Natural killer cell (primary cell): ENCODE data around the gene TOP3B. TPM values are rescaled to one million over a fixed set of nuclear protein-coding genes. Genes with fewer than 3 reads are reported as not detected.

Experiments
- ATAC-seq, 3 donors: fragments of 150-1000 bp in 2 of 3; fragments of 200-7000 bp in 1 of 3; cut with Tn5 transposase; 1 replicate in 1 of 3; 2 replicates in 2 of 3; pipeline ENCODE4 v1.10.0; 2021; ENCODE audit warnings: mild to moderate bottlenecking in 2 of 3, moderate library complexity in 2 of 3
- DNase-seq, 2 donors: peaks; one replicate each; pipeline versions ENCODE4 v3.0.0 to v3.0.0-alpha.2; 2013 to 2021; ENCODE audit warnings: mixed read lengths in 1 of 2
- H3K27ac ChIP-seq: one replicate; pipeline ENCODE4 v1.5.1; 2013; ENCODE audit warnings: mild to moderate bottlenecking, low read length
- H3K27me3 ChIP-seq: one replicate; pipeline ENCODE4 v1.6.1; 2013; ENCODE audit warnings: low read length; ENCODE audit not compliant: control insufficient read depth, insufficient read depth
- H3K36me3 ChIP-seq: one replicate; pipeline ENCODE4 v1.6.1; 2013; ENCODE audit warnings: low read length; ENCODE audit not compliant: control insufficient read depth, insufficient read depth
- H3K4me1 ChIP-seq: one replicate; pipeline ENCODE4 v1.6.1; 2013; ENCODE audit warnings: low read length; ENCODE audit not compliant: control insufficient read depth, insufficient read depth
- H3K4me3 ChIP-seq: one replicate; pipeline ENCODE4 v1.5.1; 2013; ENCODE audit warnings: low read length
- H3K9me3 ChIP-seq: one replicate; pipeline ENCODE4 v1.6.1; 2013; ENCODE audit warnings: low read length; ENCODE audit not compliant: control insufficient read depth, insufficient read depth
- H3K27ac Mint-ChIP-seq, 2 donors: one replicate each; pipeline ENCODE4 v1.8.0; 2022; ENCODE audit warnings: mild to moderate bottlenecking in 2 of 2, mixed read lengths in 2 of 2, moderate library complexity in 1 of 2
- H3K27me3 Mint-ChIP-seq, 2 donors: one replicate each; pipeline ENCODE4 v1.8.0; 2022; ENCODE audit warnings: low read depth in 2 of 2, mixed read lengths in 2 of 2
- H3K36me3 Mint-ChIP-seq: one replicate; pipeline ENCODE4 v1.8.0; 2022; ENCODE audit warnings: mixed read lengths
- H3K4me1 Mint-ChIP-seq, 2 donors: one replicate each; pipeline ENCODE4 v1.8.0; 2022; ENCODE audit warnings: mixed read lengths in 2 of 2
- H3K4me3 Mint-ChIP-seq: one replicate; pipeline ENCODE4 v1.8.0; 2022; ENCODE audit warnings: mild to moderate bottlenecking, moderate library complexity, mixed read lengths
- H3K9me3 Mint-ChIP-seq, 2 donors: one replicate each; pipeline ENCODE4 v1.8.0; 2022; ENCODE audit warnings: mixed read lengths in 2 of 2
- WGBS: methylation state at CpG from one replicate; pipeline ENCODE4 v1.1.7; 2013; ENCODE audit warnings: missing lambda C conversion rate; ENCODE audit not compliant: insufficient coverage; 5-methylcytosine and 5-hydroxymethylcytosine counted together
- intact Hi-C: fragments of 100-400 bp; cut with micrococcal nuclease; formaldehyde crosslinking; loops from one replicate; pipeline ENCODE4 v1.14.2; 2022
- total RNA-seq, 4 donors: library from RNA; stranded (reverse); fragments of 120-200 nt in 1 of 4; gene quantifications; one replicate each; pipeline versions ENCODE4 v1.2.3 to v1.2.4, GENCODE V29; 2013 to 2022
- TF ChIP-seq, protein P1 (sequence below): fragments of 200-600 bp; IDR thresholded peaks from one replicate; pipeline ENCODE4 v1.8.0; 2022; ENCODE audit warnings: antibody characterized with exemption

TOP3B gene
- total RNA-seq, 3 donors from 2014 or later (not counting 1 experiment from before 2014, with no cell fraction given), result 45.8 to 66.0 (median 62.7) TPM

DNA sequence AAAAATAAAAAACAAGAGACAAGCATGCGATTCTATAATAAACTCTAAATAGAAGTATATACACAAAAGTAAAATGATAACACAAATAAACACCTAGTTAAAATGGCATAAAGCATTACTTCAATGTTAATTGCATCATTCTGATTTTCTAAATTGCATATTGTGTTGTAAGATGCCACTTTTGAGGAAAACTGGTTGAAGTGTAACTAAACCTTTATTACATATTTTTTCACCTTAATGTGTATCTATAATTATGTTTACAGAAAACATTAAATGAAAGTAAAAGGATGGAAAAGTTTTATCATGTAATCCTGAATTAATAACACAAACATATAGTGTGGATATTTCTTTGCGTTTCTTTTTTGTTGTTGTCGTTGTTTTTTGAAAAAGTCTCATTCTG lies 45.4 kb upstream of the TOP3B start:
- H3K27me3 Mint-ChIP-seq, result no peaks in the 10 kb centered on the region
- TF ChIP-seq, protein P1, sequence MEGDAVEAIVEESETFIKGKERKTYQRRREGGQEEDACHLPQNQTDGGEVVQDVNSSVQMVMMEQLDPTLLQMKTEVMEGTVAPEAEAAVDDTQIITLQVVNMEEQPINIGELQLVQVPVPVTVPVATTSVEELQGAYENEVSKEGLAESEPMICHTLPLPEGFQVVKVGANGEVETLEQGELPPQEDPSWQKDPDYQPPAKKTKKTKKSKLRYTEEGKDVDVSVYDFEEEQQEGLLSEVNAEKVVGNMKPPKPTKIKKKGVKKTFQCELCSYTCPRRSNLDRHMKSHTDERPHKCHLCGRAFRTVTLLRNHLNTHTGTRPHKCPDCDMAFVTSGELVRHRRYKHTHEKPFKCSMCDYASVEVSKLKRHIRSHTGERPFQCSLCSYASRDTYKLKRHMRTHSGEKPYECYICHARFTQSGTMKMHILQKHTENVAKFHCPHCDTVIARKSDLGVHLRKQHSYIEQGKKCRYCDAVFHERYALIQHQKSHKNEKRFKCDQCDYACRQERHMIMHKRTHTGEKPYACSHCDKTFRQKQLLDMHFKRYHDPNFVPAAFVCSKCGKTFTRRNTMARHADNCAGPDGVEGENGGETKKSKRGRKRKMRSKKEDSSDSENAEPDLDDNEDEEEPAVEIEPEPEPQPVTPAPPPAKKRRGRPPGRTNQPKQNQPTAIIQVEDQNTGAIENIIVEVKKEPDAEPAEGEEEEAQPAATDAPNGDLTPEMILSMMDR, result no peak
- no peak overlapping the region for H3K4me3 ChIP-seq
- intact Hi-C loops, result no loop called here
- peaks cover 17% of the 10 kb centered on the region for H3K4me1 ChIP-seq
- H3K36me3 Mint-ChIP-seq, result no peaks in the 10 kb centered on the region
- H3K36me3 ChIP-seq, result no peaks in the 10 kb centered on the region
- H3K9me3 ChIP-seq, result no peaks in the 10 kb centered on the region
- WGBS, result 100% methylated on average over 2 of the region's 3 CpGs
- no peaks in the 10 kb centered on the region for H3K9me3 Mint-ChIP-seq
- ATAC-seq, result no peak
- H3K27ac ChIP-seq, result no peak overlapping the region
- no peak overlapping the region for H3K27ac Mint-ChIP-seq
- H3K4me1 Mint-ChIP-seq, result no peaks in the 10 kb centered on the region
- no peaks in the 10 kb centered on the region for H3K27me3 ChIP-seq
- no peak for DNase-seq
- no peak overlapping the region for H3K4me3 Mint-ChIP-seq

DNA sequence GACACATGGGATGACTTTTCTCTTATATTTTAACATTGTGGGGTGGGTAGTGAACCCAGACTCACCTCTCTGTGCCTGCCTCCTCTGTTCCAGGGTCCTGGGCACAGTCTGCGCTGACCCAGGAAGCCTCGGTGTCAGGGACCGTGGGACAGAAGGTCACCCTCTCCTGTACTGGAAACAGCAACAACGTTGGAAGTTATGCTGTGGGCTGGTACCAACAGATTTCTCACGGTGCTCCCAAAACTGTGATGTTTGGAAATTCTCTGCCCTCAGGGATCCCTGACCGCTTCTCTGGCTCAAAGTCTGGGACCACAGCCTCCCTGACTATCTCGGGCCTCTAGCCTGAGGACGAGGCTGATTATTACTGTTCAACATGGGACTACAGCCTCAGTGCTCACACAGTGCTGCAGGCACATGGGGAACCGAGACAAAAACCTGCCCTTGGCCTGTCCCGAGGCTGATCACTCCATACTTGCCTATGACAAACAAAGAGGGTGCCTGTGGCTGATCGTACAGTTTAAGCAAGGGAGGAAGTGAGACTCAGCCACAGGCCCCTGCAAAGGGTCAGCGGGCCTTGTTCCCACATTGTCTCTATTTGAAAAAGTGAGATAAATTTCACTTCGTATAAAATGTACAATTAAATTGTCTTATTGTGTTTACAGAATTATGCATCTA lies 43.7 kb upstream of the TOP3B start:
- Histone ChIP-seq H3K4me3 (no peak overlapping the region), H3K27me3 (no peaks in the 10 kb centered on the region), H3K9me3 (no peaks in the 10 kb centered on the region), H3K36me3 (no peaks in the 10 kb centered on the region), H3K4me1 (peaks cover 22% of the 10 kb centered on the region), H3K27ac (peak overlapping the region; percentile 49)
- 74% methylated on average over 12 of the region's 13 CpGs for WGBS
- H3K4me3 Mint-ChIP-seq, result no peak overlapping the region
- no peaks in the 10 kb centered on the region for H3K27me3 Mint-ChIP-seq
- ATAC-seq (no peak), DNase-seq (no peak)
- H3K4me1 Mint-ChIP-seq, result no peaks in the 10 kb centered on the region
- no peak overlapping the region for H3K27ac Mint-ChIP-seq
- no peaks in the 10 kb centered on the region for H3K36me3 Mint-ChIP-seq
- intact Hi-C loops, result no loop called here
- no peaks in the 10 kb centered on the region for H3K9me3 Mint-ChIP-seq
- TF ChIP-seq, protein P1, result no peak

DNA sequence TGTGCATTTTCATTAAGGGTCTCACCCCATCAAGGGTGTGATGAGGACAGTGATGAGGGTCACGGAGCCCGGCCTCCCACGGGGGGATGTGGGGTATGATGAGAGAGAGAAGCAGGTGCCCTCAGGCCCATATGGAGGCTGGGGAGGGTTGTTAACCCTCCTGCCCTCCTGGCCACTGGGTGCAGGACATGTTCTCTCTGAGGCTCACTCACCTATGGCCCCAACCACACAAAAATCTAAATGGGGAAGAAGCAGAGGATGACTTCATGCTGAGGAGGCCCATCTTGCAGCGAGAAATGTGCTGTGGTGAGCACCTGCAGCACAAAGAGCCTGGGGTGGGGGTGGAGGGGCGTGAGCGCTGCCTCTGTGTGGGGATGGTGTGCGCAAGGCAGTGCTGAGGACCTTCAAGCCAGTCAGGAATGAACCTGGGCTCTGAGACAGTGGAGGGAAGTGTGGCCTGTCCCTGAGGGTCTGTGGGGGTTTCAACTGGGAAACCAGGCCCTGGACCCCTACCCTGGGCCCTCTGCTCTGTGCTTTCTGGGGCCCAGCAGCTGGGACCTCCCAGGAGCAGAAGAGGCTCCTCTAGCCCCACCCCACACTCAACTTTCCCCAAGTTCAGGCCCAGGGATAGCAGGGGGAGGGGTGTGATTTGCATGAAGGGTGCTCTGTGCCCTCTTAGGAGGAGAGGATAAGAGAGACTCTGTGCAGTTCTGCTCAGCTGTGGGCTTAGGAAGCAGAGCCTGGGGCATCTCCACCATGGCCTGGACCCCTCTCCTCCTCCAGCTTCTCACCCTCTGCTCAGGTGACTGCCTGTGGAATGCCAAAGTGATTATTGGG lies 43.0 kb upstream of the TOP3B start:
- Mint-ChIP-seq H3K4me1 (no peaks in the 10 kb centered on the region), H3K4me3 (no peak overlapping the region), H3K27ac (no peak overlapping the region), H3K9me3 (no peaks in the 10 kb centered on the region), H3K27me3 (no peaks in the 10 kb centered on the region), H3K36me3 (no peaks in the 10 kb centered on the region)
- Histone ChIP-seq H3K27ac (peak overlapping the region; percentile 49), H3K36me3 (no peaks in the 10 kb centered on the region), H3K9me3 (no peaks in the 10 kb centered on the region), H3K4me3 (no peak overlapping the region), H3K4me1 (peaks cover 22% of the 10 kb centered on the region), H3K27me3 (no peaks in the 10 kb centered on the region)
- 56% methylated on average over 7 of the region's 7 CpGs for WGBS
- intact Hi-C loops, result no loop called here
- TF ChIP-seq, protein P1, result no peak
- ATAC-seq (no peak), DNase-seq (no peak)
